IPS-18c (cell line): ENCODE data around the gene ASXL1.

Experiments
- H3K4me3 ChIP-seq: 2 replicates; pipeline ENCODE4 v1.7.0; 2013; ENCODE audit warnings: low read depth, mild to moderate bottlenecking, low read length, moderate library complexity; ENCODE audit not compliant: insufficient read depth
- H3K9me3 ChIP-seq: one replicate; pipeline ENCODE4 v1.6.1; 2013; ENCODE audit warnings: mild to moderate bottlenecking, low read length, moderate library complexity; ENCODE audit not compliant: control insufficient read depth, insufficient read depth

ASXL1 gene

DNA sequence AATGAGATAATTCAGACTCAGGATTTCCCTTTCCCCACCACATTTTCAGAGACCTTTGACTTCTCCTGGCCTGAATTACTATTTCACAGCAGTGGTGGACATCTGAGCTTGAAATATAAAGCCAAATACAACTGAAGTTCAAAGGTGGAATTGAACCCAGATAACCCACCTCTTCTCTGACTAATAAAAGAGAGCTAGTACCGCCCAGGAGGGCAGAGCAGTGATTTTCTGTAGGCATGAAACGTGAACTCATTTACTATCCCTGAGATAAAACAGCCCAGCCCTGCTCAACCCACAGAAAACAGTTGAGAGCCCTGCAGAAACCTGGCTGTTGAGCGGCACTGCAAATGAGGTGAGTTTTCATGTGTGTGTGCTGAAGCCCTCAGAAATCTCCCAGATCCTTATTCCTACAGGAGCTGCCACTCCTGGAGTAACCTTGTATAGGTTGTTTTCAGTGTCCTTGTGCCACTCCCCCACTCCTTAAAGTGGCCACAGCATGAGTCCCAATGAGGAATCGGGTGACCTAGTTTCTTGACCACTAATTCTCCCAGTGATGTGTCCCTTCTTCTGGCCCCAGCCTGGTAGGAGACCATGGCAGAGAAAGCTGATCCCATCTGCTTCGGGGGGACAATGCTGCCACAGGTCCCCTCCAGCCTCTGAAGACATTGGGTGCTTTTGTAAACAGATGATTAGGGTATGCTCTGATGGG is 127.8 kb downstream of the ASXL1 start:
- H3K9me3 ChIP-seq: no peaks in the 10 kb centered on the region
- H3K4me3 ChIP-seq: no peak overlapping the region

DNA sequence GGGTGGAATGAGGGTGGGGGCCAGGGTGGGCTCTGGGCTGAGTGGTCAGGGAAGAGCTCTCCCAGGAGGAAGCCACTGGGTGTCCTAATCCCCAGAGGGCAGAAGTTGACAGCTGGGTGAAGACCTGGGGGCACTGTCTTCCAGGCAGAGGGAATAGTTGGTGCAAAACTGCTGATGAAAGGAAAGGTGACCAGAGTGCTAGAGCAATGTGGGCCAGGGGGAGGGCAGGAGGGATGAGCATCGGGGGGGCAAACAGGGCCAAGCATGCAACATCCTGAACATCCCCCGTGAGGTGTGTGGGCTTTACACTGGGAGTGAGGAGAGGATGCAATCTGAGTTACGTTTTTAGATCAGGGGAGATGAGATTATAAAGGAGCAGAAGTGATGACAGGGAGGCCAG is 129.2 kb downstream of the ASXL1 start:
- Histone ChIP-seq H3K4me3 (no peak overlapping the region), H3K9me3 (no peaks in the 10 kb centered on the region)

DNA sequence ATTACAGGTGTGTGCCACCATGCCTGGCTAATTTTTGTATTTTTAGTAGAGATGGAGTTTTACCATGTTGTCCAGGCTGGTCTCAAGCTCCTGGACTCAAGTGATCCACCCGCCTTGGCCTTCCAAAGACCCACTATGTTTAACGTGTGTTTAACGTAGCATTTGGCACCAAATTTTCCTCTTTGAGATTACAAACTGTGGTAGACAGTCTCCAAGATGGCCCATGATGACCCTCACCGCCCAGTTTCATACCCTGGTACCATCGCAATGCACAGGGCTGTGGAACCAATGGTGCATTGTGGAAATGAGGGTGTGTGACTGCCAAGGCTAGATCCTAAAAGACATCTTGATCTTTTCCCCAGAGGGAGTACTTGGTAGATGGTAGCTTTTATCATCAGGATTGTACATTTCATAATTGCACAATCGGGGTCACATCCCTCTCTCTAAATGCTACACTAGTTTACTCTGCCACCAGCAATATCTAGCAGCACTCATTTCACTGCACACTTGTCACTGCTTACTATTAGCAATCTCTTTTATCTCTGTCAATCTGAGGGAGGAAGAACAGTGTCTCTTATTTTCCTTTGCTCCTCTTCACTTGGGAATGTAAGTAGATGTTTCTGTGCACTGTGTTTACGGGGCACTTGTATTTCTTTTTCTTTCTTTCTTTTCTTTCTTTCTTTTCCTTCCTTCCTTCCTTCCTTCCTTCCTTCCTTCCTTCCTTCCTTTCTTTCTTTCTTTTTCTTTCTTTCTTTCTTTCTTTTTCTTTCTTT is 130.1 kb downstream of the ASXL1 start:
- Histone ChIP-seq H3K4me3 (no peak overlapping the region), H3K9me3 (no peaks in the 10 kb centered on the region)
